Ramos (cell line): Measurements from ENCODE around the gene FAR1.
"Not testable (repeated sequence)": the region's sequence is repeated elsewhere in the genome, so short reads cannot be mapped to it uniquely, and the experiment has no call there.

Source experiments
- in situ Hi-C: fragments of 300-500 bp; cut with MboI; formaldehyde crosslinking; loops from one replicate; pipeline ENCODE4 v1.14.3; 2022; ENCODE audit warnings: low sequenced_read_pairs; ENCODE audit not compliant: unreplicated experiment

The FAR1 gene

GRCh38 chr11:13668102-13668956 lies at the start of gene FAR1:
Gene FAR1 (plus strand): TSS chr11:13668668. CDS start chr11:13694766, 26,098 bp downstream.
- in situ Hi-C loops = no loop called here

- in situ Hi-C loops = no loop called here
Measured at GRCh38 chr11:13620063-13620462, 48.4 kb upstream of the FAR1 start.

- in situ Hi-C loops = not testable (repeated sequence)
Measured at GRCh38 chr11:13626818-13627217, 41.6 kb upstream of the FAR1 start.

- in situ Hi-C loops = not testable (repeated sequence)
Measured at GRCh38 chr11:13628634-13629033, 39.8 kb upstream of the FAR1 start.

GRCh38 chr11:13629779-13630178 lies 38.7 kb upstream of the FAR1 start:
- in situ Hi-C loops = no loop called here

- in situ Hi-C loops = no loop called here
Measured at GRCh38 chr11:13635290-13635689, 33.2 kb upstream of the FAR1 start.

GRCh38 chr11:13635804-13636203 lies 32.7 kb upstream of the FAR1 start:
- in situ Hi-C loops = no loop called here

- in situ Hi-C loops = no loop called here
Measured at GRCh38 chr11:13637125-13638069, 31.1 kb upstream of the FAR1 start.

GRCh38 chr11:13638422-13638821 lies 30.0 kb upstream of the FAR1 start:
- in situ Hi-C loops = no loop called here

- in situ Hi-C loops = no loop called here
Measured at GRCh38 chr11:13644997-13645687, 23.3 kb upstream of the FAR1 start.

- in situ Hi-C loops = no loop called here
Measured at GRCh38 chr11:13647391-13647790, 21.1 kb upstream of the FAR1 start.

- in situ Hi-C loops = no loop called here
Measured at GRCh38 chr11:13649619-13650018, 18.8 kb upstream of the FAR1 start.

GRCh38 chr11:13651515-13651914 lies 17.0 kb upstream of the FAR1 start:
- in situ Hi-C loops = not testable (repeated sequence)

- in situ Hi-C loops = no loop called here
Measured at GRCh38 chr11:13661074-13661623, 7.3 kb upstream of the FAR1 start.

- in situ Hi-C loops = no loop called here
Measured at GRCh38 chr11:13663631-13664071, 4.8 kb upstream of the FAR1 start.

GRCh38 chr11:13664351-13664750 lies 4.1 kb upstream of the FAR1 start:
- in situ Hi-C loops = no loop called here

- in situ Hi-C loops = no loop called here
Measured at GRCh38 chr11:13666708-13667107, 1.8 kb upstream of the FAR1 start.

GRCh38 chr11:13667245-13667644 lies 1.2 kb upstream of the FAR1 start:
- in situ Hi-C loops = no loop called here

- in situ Hi-C loops = no loop called here
Measured at GRCh38 chr11:13667795-13668101, 720 bp upstream of the FAR1 start.

GRCh38 chr11:13668957-13669521 lies 571 bp downstream of the FAR1 start:
- in situ Hi-C loops = no loop called here
